Measurements from ENCODE around the gene PIEZO1. TPM values are rescaled to one million over a fixed set of nuclear protein-coding genes. Genes with fewer than 3 reads are reported as not detected.

The PIEZO1 gene
- total and polyA plus RNA-seq, 2 donors (not counting 1 experiment from before 2014, with no cell fraction given) = 94.5 to 313 TPM

- Histone ChIP-seq H3K4me2 (ENCODE audit: extremely low read depth, insufficient read depth, low read length) (no peak overlapping the region), H4K20me1 (ENCODE audit: control insufficient read depth, extremely low read depth, insufficient read depth, low read length) (no peaks in the 10 kb centered on the region)
These were observed 70.4 kb downstream of the PIEZO1 start for GRCh38 chr16:88714420-88715302.

GRCh38 chr16:88713568-88714419 is 71.2 kb downstream of the PIEZO1 start:
- H3K4me2 ChIP-seq (ENCODE audit: extremely low read depth, insufficient read depth, low read length) = no peak overlapping the region
- H4K20me1 ChIP-seq (ENCODE audit: control insufficient read depth, extremely low read depth, insufficient read depth, low read length) = no peaks in the 10 kb centered on the region
- peaks cover 7% of the 10 kb centered on the region for H3K79me2 ChIP-seq (ENCODE audit: control insufficient read depth, insufficient read depth, low read length)
- no peak overlapping the region for H3K9ac ChIP-seq (ENCODE audit: insufficient read depth, low read length)
- no peak overlapping the region for H3K4me3 ChIP-seq (replicated peaks in 1 of 4; ENCODE audit: control extremely low read depth in 1 of 4, insufficient read depth in 1 of 4, low read depth in 3 of 4, low read length in 4 of 4)
- TF ChIP-seq EZH2 (IDR thresholded peaks at IDR 0.05; ENCODE audit: low read length, missing control alignments) (no peak), CTCF (conservative IDR thresholded peaks at IDR 0.05 in 1 of 2, IDR thresholded peaks at IDR 0.05 in 1 of 2; ENCODE audit: low read depth in 1 of 2, low read length in 2 of 2) (no peak)
- H3K9me3 ChIP-seq (ENCODE audit: control insufficient read depth, insufficient read depth, low read depth, low read length) = no peaks in the 10 kb centered on the region
- no peaks in the 10 kb centered on the region for H3K4me1 ChIP-seq (ENCODE audit: control insufficient read depth, extremely low read depth, insufficient read depth, low read length)
- peak; percentile 28 to 33 for DNase-seq (ENCODE audit: low read depth in 2 of 2)
- H3K27ac ChIP-seq (ENCODE audit: insufficient read depth, low read length) = no peak overlapping the region
- H2AFZ ChIP-seq (ENCODE audit: low read length) = no peak overlapping the region
- no peaks in the 10 kb centered on the region for H3K27me3 ChIP-seq (ENCODE audit: control insufficient read depth, insufficient read depth, low read length)
- peaks cover 37% of the 10 kb centered on the region for H3K36me3 ChIP-seq (ENCODE audit: control insufficient read depth, insufficient read depth, low read length)

More at GRCh38 chr16:88714420-88715302, 70.4 kb downstream of the PIEZO1 start:
- TF ChIP-seq CTCF (conservative IDR thresholded peaks at IDR 0.05 in 1 of 2, IDR thresholded peaks at IDR 0.05 in 1 of 2; ENCODE audit: low read depth in 1 of 2, low read length in 2 of 2) (no peak), EZH2 (IDR thresholded peaks at IDR 0.05; ENCODE audit: low read length, missing control alignments) (no peak)
- DNase-seq (ENCODE audit: low read depth in 2 of 2) = no peak
- Histone ChIP-seq H3K9ac (ENCODE audit: insufficient read depth, low read length) (no peak overlapping the region), H3K4me3 (replicated peaks in 1 of 4; ENCODE audit: control extremely low read depth in 1 of 4, insufficient read depth in 1 of 4, low read depth in 3 of 4, low read length in 4 of 4) (no peak overlapping the region), H3K79me2 (ENCODE audit: control insufficient read depth, insufficient read depth, low read length) (peaks cover 3% of the 10 kb centered on the region), H3K27ac (ENCODE audit: insufficient read depth, low read length) (no peak overlapping the region), H2AFZ (ENCODE audit: low read length) (no peak overlapping the region), H3K36me3 (ENCODE audit: control insufficient read depth, insufficient read depth, low read length) (peaks cover 43% of the 10 kb centered on the region), H3K9me3 (ENCODE audit: control insufficient read depth, insufficient read depth, low read depth, low read length) (no peaks in the 10 kb centered on the region), H3K27me3 (ENCODE audit: control insufficient read depth, insufficient read depth, low read length) (no peaks in the 10 kb centered on the region), H3K4me1 (ENCODE audit: control insufficient read depth, extremely low read depth, insufficient read depth, low read length) (no peaks in the 10 kb centered on the region)

- H3K4me2 ChIP-seq (ENCODE audit: extremely low read depth, insufficient read depth, low read length) = no peak overlapping the region
- no peaks in the 10 kb centered on the region for H4K20me1 ChIP-seq (ENCODE audit: control insufficient read depth, extremely low read depth, insufficient read depth, low read length)
- no peaks in the 10 kb centered on the region for H3K4me1 ChIP-seq (ENCODE audit: control insufficient read depth, extremely low read depth, insufficient read depth, low read length)
- H2AFZ ChIP-seq (ENCODE audit: low read length) = no peak overlapping the region
- H3K9ac ChIP-seq (ENCODE audit: insufficient read depth, low read length) = no peak overlapping the region
- no peak for TF ChIP-seq EZH2 (IDR thresholded peaks at IDR 0.05; ENCODE audit: low read length, missing control alignments)
- TF ChIP-seq CTCF (conservative IDR thresholded peaks at IDR 0.05 in 1 of 2, IDR thresholded peaks at IDR 0.05 in 1 of 2; ENCODE audit: low read depth in 1 of 2, low read length in 2 of 2) = no peak
- H3K36me3 ChIP-seq (ENCODE audit: control insufficient read depth, insufficient read depth, low read length) = peaks cover 35% of the 10 kb centered on the region
- H3K27ac ChIP-seq (ENCODE audit: insufficient read depth, low read length) = no peak overlapping the region
- H3K27me3 ChIP-seq (ENCODE audit: control insufficient read depth, insufficient read depth, low read length) = no peaks in the 10 kb centered on the region
- peaks cover 14% of the 10 kb centered on the region for H3K79me2 ChIP-seq (ENCODE audit: control insufficient read depth, insufficient read depth, low read length)
- no peak overlapping the region for H3K4me3 ChIP-seq (replicated peaks in 1 of 4; ENCODE audit: control extremely low read depth in 1 of 4, insufficient read depth in 1 of 4, low read depth in 3 of 4, low read length in 4 of 4)
- DNase-seq (ENCODE audit: low read depth in 2 of 2) = no peak
- H3K9me3 ChIP-seq (ENCODE audit: control insufficient read depth, insufficient read depth, low read depth, low read length) = no peaks in the 10 kb centered on the region
These were observed 72.0 kb downstream of the PIEZO1 start for GRCh38 chr16:88713054-88713453.

Data from fibroblast of lung (primary cell).